RWPE2 (cell line): ENCODE data around the gene ULBP3.

ENCODE experiments used
- ATAC-seq: fragments of 200-7000 bp; cut with Tn5 transposase; 3 replicates; pipeline ENCODE4 v1.9.1; 2021; ENCODE audit warnings: low read depth
- DNase-seq: peaks from one replicate; pipeline ENCODE4 v3.0.0-alpha.2; 2020; ENCODE audit warnings: low spot score
- H3K27ac ChIP-seq: fragments of 450-650 bp; 2 replicates; pipeline ENCODE4 v1.5.1; 2017; ENCODE audit warnings: mild to moderate bottlenecking; ENCODE audit not compliant: poor library complexity, severe bottlenecking
- H3K27me3 ChIP-seq: fragments of 250-450 bp; sonication (Bioruptor Pico); 2 replicates; pipeline ENCODE4 v1.5.1; 2021; ENCODE audit warnings: mild to moderate bottlenecking, moderate library complexity; ENCODE audit not compliant: insufficient read depth, poor library complexity, severe bottlenecking
- H3K36me3 ChIP-seq: fragments of 250-450 bp; sonication (Bioruptor Pico); 2 replicates; pipeline ENCODE4 v1.5.1; 2020; ENCODE audit warnings: low read depth, mild to moderate bottlenecking, moderate library complexity
- H3K4me1 ChIP-seq: fragments of 250-450 bp; sonication (Bioruptor Pico); 2 replicates; pipeline ENCODE4 v1.5.1; 2021; ENCODE audit warnings: mild to moderate bottlenecking, moderate library complexity; ENCODE audit not compliant: insufficient read depth, poor library complexity, severe bottlenecking
- H3K4me3 ChIP-seq: fragments of 250-450 bp; sonication (Bioruptor Pico); 2 replicates; pipeline ENCODE4 v1.5.1; 2021; ENCODE audit warnings: mild to moderate bottlenecking, moderate library complexity; ENCODE audit not compliant: severe bottlenecking
- H3K9me3 ChIP-seq: fragments of 250-450 bp; sonication (Bioruptor Pico); 2 replicates; pipeline ENCODE4 v1.5.1; 2021; ENCODE audit warnings: mild to moderate bottlenecking, moderate library complexity; ENCODE audit not compliant: severe bottlenecking
- CTCF ChIP-seq: fragments of 450-650 bp; IDR thresholded peaks from one replicate; pipeline ENCODE4 v1.5.1; 2017; ENCODE audit warnings: mild to moderate bottlenecking, moderate library complexity; ENCODE audit not compliant: poor library complexity, severe bottlenecking

Gene ULBP3

GRCh38 chr6:150030611-150031010 lies 38.3 kb downstream of the ULBP3 start:
- Histone ChIP-seq H3K27ac (no peak overlapping the region), H3K36me3 (no peaks in the 10 kb centered on the region), H3K4me1 (peaks cover 7% of the 10 kb centered on the region), H3K27me3 (no peaks in the 10 kb centered on the region), H3K9me3 (no peaks in the 10 kb centered on the region), H3K4me3 (no peak overlapping the region)
- TF ChIP-seq CTCF = no peak
- no peak for ATAC-seq
- DNase-seq = no peak

- DNase-seq (no peak), ATAC-seq (no peak)
- no peaks in the 10 kb centered on the region for H3K27me3 ChIP-seq
- TF ChIP-seq CTCF = no peak
- no peaks in the 10 kb centered on the region for H3K9me3 ChIP-seq
- H3K36me3 ChIP-seq = no peaks in the 10 kb centered on the region
- H3K4me3 ChIP-seq = no peak overlapping the region
- no peak overlapping the region for H3K27ac ChIP-seq
- H3K4me1 ChIP-seq = peaks cover 13% of the 10 kb centered on the region
These were observed 39.2 kb downstream of the ULBP3 start for GRCh38 chr6:150029749-150030148.

GRCh38 chr6:150029276-150029675 lies 39.6 kb downstream of the ULBP3 start:
- TF ChIP-seq CTCF = no peak
- Histone ChIP-seq H3K4me3 (no peak overlapping the region), H3K27ac (no peak overlapping the region), H3K4me1 (peaks cover 13% of the 10 kb centered on the region), H3K9me3 (no peaks in the 10 kb centered on the region), H3K27me3 (no peaks in the 10 kb centered on the region), H3K36me3 (no peaks in the 10 kb centered on the region)
- ATAC-seq (no peak), DNase-seq (no peak)

GRCh38 chr6:150028799-150029198 lies 40.1 kb downstream of the ULBP3 start:
- Histone ChIP-seq H3K36me3 (no peaks in the 10 kb centered on the region), H3K27me3 (no peaks in the 10 kb centered on the region), H3K4me1 (peaks cover 13% of the 10 kb centered on the region), H3K4me3 (no peak overlapping the region), H3K9me3 (no peaks in the 10 kb centered on the region), H3K27ac (no peak overlapping the region)
- ATAC-seq = no peak
- no peak for DNase-seq
- TF ChIP-seq CTCF = no peak

GRCh38 chr6:150027806-150028565 lies 40.9 kb downstream of the ULBP3 start:
- Histone ChIP-seq H3K36me3 (no peaks in the 10 kb centered on the region), H3K9me3 (no peaks in the 10 kb centered on the region), H3K27ac (no peak overlapping the region), H3K4me3 (no peak overlapping the region), H3K27me3 (no peaks in the 10 kb centered on the region), H3K4me1 (peaks cover 13% of the 10 kb centered on the region)
- DNase-seq = no peak
- no peak for TF ChIP-seq CTCF
- no peak for ATAC-seq
